Gastroesophageal sphincter (tissue), 3 donors: ENCODE measurements around the gene ACADVL.

Source experiments
- CTCF ChIP-seq, 4 experiments: fragments of 200-600 bp in 2 of 4; fragments of 450-650 bp in 2 of 4; sonication (generic) in 1 of 4; IDR thresholded peaks; one replicate each; pipeline ENCODE4 v1.5.1; 2017 to 2019; ENCODE audit warnings: antibody characterized with exemption in 4 of 4, mild to moderate bottlenecking in 2 of 4, moderate library complexity in 2 of 4
- EP300 ChIP-seq: sonication (generic); formaldehyde crosslinking; IDR thresholded peaks from one replicate; pipeline ENCODE4 v1.6.1; 2017; ENCODE audit warnings: antibody characterized with exemption, mild to moderate bottlenecking
- POLR2A ChIP-seq, 2 donors: fragments of 450-650 bp; IDR thresholded peaks; one replicate each; pipeline ENCODE4 v1.6.1; 2017; ENCODE audit warnings: antibody characterized with exemption in 2 of 2, mild to moderate bottlenecking in 2 of 2, moderate library complexity in 1 of 2
- POLR2AphosphoS5 ChIP-seq: sonication (generic); formaldehyde crosslinking; IDR thresholded peaks from one replicate; pipeline ENCODE4 v1.6.1; 2017; ENCODE audit warnings: antibody characterized with exemption

DNA sequence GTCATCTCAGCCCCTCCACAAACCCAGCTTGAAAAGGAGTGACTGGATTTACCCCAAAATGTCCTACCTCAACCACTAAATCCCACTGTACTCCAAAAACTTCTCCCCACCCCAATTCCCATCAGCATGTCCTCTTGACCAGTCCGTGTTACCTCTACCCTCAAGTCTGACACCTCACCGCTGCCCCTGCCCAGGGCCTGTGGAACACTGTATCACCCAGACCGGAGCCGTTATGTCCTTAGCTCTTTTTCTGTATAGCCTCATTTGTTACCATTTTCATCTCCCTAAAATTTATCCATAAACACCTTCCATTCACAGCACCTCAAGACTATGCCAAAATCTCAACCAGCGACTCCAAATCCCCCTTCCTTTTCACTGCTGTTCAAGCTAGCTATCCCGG is 17.1 kb downstream of the ACADVL start:
- TF ChIP-seq CTCF (IDR thresholded peaks at IDR 0.05) = no peak
- TF ChIP-seq POLR2AphosphoS5 = no peak
- TF ChIP-seq EP300 = no peak
- TF ChIP-seq POLR2A (IDR thresholded peaks at IDR 0.05) = no peak
